Measurements from ENCODE around the gene SUSD6.
"Not testable (repeated sequence)": the region's sequence is repeated elsewhere in the genome, so short reads cannot be mapped to it uniquely, and the experiment has no call there.

Gene SUSD6

DNA sequence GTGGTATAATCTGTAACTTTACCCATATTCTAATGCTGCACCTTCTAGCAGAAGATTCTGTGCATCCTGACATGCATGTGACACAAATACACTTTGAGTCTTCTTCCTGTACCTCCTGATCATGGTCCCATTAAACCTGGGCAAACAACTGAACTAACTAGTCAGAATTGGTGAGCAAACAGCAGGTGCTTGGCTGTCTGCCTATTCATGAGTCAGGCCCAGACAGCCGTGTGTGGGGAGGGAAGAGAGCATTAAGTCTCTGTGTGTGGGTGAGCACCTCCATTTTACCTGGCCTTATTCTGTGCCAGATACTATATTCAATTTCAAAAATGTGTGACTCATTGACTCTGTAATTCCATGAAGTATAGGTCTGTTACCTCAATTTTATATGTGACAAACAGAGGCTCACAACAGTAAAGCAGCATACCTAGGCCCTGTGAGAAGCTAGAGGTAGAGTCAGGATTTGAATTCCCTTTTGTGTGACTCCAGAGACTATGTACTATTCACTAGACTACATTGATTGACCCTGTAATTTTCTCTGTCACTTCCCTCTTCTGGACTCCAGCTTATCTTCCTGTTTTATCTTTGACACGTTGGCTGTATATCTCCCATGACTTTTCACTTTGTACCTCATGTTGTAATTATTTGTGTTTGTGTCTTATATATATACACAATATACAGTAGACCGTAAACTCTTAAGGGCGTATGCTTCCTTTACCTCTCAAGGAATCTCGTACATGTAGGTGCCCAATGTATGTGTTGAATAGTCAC lies 32.2 kb downstream of the SUSD6 start:
- TF ChIP-seq, protein P1, sequence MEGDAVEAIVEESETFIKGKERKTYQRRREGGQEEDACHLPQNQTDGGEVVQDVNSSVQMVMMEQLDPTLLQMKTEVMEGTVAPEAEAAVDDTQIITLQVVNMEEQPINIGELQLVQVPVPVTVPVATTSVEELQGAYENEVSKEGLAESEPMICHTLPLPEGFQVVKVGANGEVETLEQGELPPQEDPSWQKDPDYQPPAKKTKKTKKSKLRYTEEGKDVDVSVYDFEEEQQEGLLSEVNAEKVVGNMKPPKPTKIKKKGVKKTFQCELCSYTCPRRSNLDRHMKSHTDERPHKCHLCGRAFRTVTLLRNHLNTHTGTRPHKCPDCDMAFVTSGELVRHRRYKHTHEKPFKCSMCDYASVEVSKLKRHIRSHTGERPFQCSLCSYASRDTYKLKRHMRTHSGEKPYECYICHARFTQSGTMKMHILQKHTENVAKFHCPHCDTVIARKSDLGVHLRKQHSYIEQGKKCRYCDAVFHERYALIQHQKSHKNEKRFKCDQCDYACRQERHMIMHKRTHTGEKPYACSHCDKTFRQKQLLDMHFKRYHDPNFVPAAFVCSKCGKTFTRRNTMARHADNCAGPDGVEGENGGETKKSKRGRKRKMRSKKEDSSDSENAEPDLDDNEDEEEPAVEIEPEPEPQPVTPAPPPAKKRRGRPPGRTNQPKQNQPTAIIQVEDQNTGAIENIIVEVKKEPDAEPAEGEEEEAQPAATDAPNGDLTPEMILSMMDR (IDR thresholded peaks at IDR 0.05; ENCODE audit: low read depth, low read length), result no peak
- no peak for DNase-seq (ENCODE audit: extremely low read depth, low read depth)

DNA sequence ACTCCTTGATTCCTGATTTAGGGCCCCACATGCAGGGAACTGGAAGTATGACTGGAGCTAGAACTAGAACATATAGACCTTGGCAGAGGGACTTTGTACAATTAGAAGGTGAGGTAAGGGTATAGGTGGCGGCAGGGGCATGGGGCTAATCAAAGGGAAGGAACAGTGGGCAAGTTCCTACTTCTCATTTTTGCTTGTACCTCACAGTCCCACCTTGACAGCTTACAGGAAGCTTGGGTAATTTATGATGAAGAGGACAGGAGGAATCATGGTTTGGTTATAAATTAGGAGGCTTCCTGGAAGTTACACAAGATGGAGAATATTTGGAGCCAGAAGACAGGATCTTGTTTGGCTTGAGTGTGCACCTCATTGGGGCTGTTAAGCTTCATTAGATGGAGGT lies 33.4 kb downstream of the SUSD6 start:
- TF ChIP-seq, protein P1 (IDR thresholded peaks at IDR 0.05; ENCODE audit: low read depth, low read length), result no peak
- no peak for DNase-seq (ENCODE audit: extremely low read depth, low read depth)

GRCh38 chr14:69647213-69647612 lies 35.8 kb downstream of the SUSD6 start:
- TF ChIP-seq, protein P1 (IDR thresholded peaks at IDR 0.05; ENCODE audit: low read depth, low read length), result no peak
- no peak for DNase-seq (ENCODE audit: extremely low read depth, low read depth)

DNA sequence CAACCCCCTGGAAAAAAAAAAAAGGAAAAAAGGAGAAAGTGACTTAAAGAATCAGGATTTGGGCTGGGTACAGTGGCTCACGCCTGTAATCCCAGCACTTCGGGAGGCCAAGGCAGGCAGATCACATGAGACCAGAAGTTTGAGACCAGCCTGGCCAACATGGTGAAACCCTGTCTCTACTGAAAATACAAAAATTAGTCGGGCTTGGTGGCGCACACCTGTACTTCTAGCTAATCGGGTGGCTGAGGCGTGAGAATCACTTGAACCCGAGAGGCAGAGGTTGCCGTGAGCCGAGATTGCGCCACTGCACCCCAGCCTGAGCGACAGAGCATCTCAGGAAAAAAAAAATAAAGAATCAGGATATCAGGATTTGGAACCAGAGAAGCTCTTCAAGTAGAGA lies 36.2 kb downstream of the SUSD6 start:
- DNase-seq (ENCODE audit: extremely low read depth, low read depth), result not testable (repeated sequence)

- no peak for DNase-seq (ENCODE audit: extremely low read depth, low read depth)
- TF ChIP-seq, protein P1 (IDR thresholded peaks at IDR 0.05; ENCODE audit: low read depth, low read length), result no peak
Measured at GRCh38 chr14:69648480-69649451, 37.4 kb downstream of the SUSD6 start.

GRCh38 chr14:69650948-69651369 lies 39.6 kb downstream of the SUSD6 start:
- TF ChIP-seq, protein P1 (IDR thresholded peaks at IDR 0.05; ENCODE audit: low read depth, low read length), result no peak

DNA sequence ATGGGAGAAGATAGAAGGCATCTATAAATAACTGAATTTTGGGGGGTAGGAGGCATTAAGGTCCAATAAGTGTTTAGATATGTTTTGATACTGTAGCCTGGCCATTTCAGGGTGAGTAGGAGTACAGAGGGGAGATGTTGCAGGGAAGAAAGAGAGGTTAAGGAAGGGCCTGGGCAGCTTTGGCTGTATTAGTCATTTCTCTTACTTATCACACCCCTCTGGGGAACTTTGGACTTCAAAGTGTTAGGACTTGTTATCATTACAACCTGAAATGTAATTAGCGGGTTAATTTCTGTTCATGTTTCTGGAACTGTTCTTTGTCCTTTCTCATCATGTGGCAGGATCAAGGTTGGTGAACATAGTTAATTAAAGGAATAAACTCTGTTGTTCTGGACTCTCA lies 40.3 kb downstream of the SUSD6 start:
- TF ChIP-seq, protein P1 (IDR thresholded peaks at IDR 0.05; ENCODE audit: low read depth, low read length), result no peak
- DNase-seq (ENCODE audit: extremely low read depth, low read depth), result no peak

More at GRCh38 chr14:69650948-69651369, 39.6 kb downstream of the SUSD6 start:
- no peak for DNase-seq (ENCODE audit: extremely low read depth, low read depth)

All from AG09319 (cell line).